ENCODE results near the gene ARMS2. TPM values are rescaled to one million over a fixed set of nuclear protein-coding genes. Genes with fewer than 3 reads are reported as not detected.

The ARMS2 gene, protein sequence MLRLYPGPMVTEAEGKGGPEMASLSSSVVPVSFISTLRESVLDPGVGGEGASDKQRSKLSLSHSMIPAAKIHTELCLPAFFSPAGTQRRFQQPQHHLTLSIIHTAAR
- not detected for total RNA-seq

DNA sequence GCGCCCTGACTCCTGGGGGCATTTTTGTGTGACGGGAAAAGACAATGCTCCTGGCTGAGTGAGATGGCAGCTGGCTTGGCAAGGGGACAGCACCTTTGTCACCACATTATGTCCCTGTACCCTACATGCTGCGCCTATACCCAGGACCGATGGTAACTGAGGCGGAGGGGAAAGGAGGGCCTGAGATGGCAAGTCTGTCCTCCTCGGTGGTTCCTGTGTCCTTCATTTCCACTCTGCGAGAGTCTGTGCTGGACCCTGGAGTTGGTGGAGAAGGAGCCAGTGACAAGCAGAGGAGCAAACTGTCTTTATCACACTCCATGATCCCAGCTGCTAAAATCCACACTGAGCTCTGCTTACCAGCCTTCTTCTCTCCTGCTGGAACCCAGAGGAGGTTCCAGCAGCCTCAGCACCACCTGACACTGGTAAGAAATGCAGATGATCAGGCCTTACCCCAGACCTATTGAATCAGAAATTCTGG lies at the start of gene ARMS2:
ARMS2 (plus strand) TSS at position 51 of the 478 bp plus-strand sequence; CDS start at position 126, 75 bp downstream.

GRCh38 chr10:122461367-122461728 lies 6.9 kb downstream of the ARMS2 start, which contains the start of gene HTRA1:
TSS of gene HTRA1 (plus strand) at chr10:122461553. CDS start at chr10:122461653, 100 bp downstream.

Small RNA genes within 50 kb of the gene (small RNA-seq; reads per million reads assigned to genes)
- 0 reads per million in 2 donors for gene MIR3941

Other genes with a start within 250 kb of the ARMS2 start
- not detected for gene BTBD16, start 183.4 kb upstream of the ARMS2 start, total RNA-seq
- 10 to 100 TPM; 13.0 to 16.2 TPM for gene PLEKHA1, start 79.9 kb upstream of the ARMS2 start, total RNA-seq
- gene HTRA1, start 6.9 kb downstream of the ARMS2 start, total RNA-seq, result 10 to 100 TPM; 21.3 to 24.3 TPM
- under 1 TPM in 1 of 2 donors, not detected in 1; under 0.01 TPM for gene DMBT1, start 106.1 kb downstream of the ARMS2 start, total RNA-seq
- gene C10orf120, start 245.2 kb downstream of the ARMS2 start, total RNA-seq, result not detected

All from melanocyte of skin (primary cell).